Thymus (tissue), 11 donors: ENCODE results near the gene HMGA1. TPM values are rescaled to one million over a fixed set of nuclear protein-coding genes. Genes with fewer than 3 reads are reported as not detected.
A peak's percentile ranks its signal among the peaks of the same experiment; 100 is the strongest.

Source experiments
- DNase-seq, 9 donors: peaks; one replicate each; pipeline ENCODE4 v3.0.0-alpha.2; 2013; ENCODE audit warnings: low spot score in 9 of 9, low read depth in 6 of 9, missing footprints in 1 of 9
- H3K27ac ChIP-seq, 2 donors: one replicate each; pipeline ENCODE4 v1.5.1; 2013; ENCODE audit warnings: control low read depth in 1 of 2, low read depth in 1 of 2, low read length in 1 of 2, mild to moderate bottlenecking in 1 of 2, moderate library complexity in 1 of 2
- H3K27me3 ChIP-seq, 2 donors: one replicate each; pipeline ENCODE4 v1.5.1; 2013; ENCODE audit warnings: low read length in 1 of 2; ENCODE audit not compliant: control insufficient read depth in 2 of 2, insufficient read depth in 1 of 2
- H3K36me3 ChIP-seq, 2 donors: one replicate each; pipeline ENCODE4 v1.5.1; 2013; ENCODE audit warnings: low read length in 1 of 2, mild to moderate bottlenecking in 1 of 2, moderate library complexity in 1 of 2; ENCODE audit not compliant: control insufficient read depth in 2 of 2, insufficient read depth in 2 of 2
- H3K4me1 ChIP-seq, 2 donors: one replicate each; pipeline ENCODE4 v1.5.1; 2013; ENCODE audit warnings: low read length in 2 of 2; ENCODE audit not compliant: control insufficient read depth in 2 of 2, insufficient read depth in 2 of 2
- H3K4me3 ChIP-seq, 2 donors: one replicate each; pipeline ENCODE4 v1.5.1; 2013; ENCODE audit warnings: low read length in 2 of 2, control low read depth in 1 of 2, mild to moderate bottlenecking in 1 of 2
- H3K9me3 ChIP-seq, 2 donors: one replicate each; pipeline ENCODE4 v1.5.1; 2013; ENCODE audit warnings: low read length in 1 of 2, mild to moderate bottlenecking in 1 of 2; ENCODE audit not compliant: control insufficient read depth in 2 of 2, insufficient read depth in 1 of 2
- WGBS: extraction: QIAGEN DNeasy Blood & Tissue Kit; methylation state at CpG from one replicate; pipeline ENCODE4 v1.1.7; 2013; 5-methylcytosine and 5-hydroxymethylcytosine counted together
- polyA plus RNA-seq: library from polyadenylated mRNA; stranded (reverse); fragments of 200-250 nt; gene quantifications from one replicate; pipeline ENCODE4 v1.2.3, GENCODE V29; 2013
- total RNA-seq: library from RNA; stranded (reverse); fragments of 120-200 nt; gene quantifications from one replicate; pipeline ENCODE4 v1.2.4, GENCODE V29; 2013
- donor health status: healthy.

HMGA1 gene
- total and polyA plus RNA-seq, 2 donors, result 55.5 to 199 TPM

DNA sequence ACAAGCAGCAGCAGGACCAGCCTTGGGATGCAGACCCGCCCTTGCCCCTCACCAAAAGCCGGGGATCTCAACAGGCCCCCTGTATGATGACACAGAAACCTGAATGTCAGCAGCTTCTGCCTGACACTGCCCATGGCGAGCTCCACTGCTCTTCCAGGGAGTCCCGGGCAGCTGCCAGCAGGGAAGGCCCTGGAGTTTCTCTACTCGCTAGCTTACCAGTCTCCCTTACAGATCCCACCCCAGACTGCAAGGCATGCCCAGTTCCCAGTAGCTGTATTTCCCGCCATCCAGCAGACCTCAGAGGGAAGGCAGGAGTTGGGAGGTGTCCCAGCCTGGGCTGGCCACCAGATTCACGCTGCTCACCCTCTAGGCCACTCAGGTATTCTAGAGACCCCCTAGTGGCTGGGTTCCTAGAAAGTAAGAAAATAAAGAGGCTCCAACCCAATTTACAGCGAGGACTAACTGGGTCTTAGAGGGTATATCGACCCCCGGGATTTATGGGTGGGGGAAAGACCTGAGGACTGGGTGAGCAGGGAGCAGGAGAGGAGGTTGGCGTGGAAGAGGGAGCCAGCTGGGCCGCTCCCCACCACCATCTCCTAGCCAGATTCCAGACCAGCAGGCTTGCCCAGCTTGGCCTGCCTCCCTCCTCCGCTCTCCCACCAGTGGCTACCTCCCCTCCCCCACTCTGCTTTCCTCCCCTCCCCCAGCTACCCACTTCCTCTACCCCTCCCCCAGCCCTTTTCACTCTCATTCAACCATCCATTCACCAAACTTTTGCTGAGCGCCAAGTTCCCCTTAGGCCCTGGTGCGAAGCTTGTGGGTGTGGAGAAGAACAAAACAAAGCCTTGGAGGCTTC, 9.7 kb upstream of the HMGA1 start:
- DNase-seq, result peak in 4 of 9 donors; percentile 37 to 71 (median 44)
- peaks cover 0 to 3% of the 10 kb centered on the region in 2 donors for H3K9me3 ChIP-seq
- WGBS, result 92% methylated on average over 15 of the region's 15 CpGs
- peaks cover 27 to 40% of the 10 kb centered on the region in 2 donors for H3K4me1 ChIP-seq
- H3K4me3 ChIP-seq, result no peak overlapping the region
- H3K36me3 ChIP-seq, result no peaks in the 10 kb centered on the region
- H3K27me3 ChIP-seq, result no peaks in the 10 kb centered on the region
- H3K27ac ChIP-seq, result no peak overlapping the region

DNA sequence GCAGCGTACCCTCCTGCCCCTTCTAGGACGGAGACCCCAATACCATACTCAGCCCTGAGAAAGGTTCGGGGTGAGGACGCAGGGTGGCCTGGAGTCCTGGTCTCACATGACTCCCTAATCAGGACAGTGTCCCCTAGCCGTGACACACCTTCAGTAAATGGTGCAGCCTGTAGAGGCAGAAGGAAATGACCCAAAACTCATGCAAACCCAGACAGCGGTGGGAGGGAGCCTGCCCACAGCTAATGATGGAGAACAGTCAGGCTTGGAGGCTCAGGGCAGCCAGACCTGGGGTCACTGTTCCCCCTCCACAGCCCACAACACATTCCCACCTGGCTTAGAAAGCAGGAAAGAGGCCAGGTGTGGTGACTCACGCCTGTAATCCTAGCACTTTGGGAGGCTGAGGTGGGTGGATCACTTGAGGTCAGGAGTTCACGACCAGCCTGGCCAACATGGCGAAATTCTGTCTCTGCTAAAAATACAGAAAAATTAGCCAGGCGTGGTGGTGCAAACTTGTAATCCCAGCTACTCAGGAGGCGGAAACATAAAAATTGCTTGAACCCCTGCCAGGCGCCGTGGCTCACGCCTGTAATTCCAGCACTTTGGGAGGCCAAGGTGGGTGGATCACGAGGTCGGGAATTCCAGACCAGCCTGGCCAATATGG, 8.8 kb upstream of the HMGA1 start:
- Histone ChIP-seq H3K9me3 (peaks cover 0 to 3% of the 10 kb centered on the region in 2 donors), H3K27me3 (no peaks in the 10 kb centered on the region), H3K36me3 (no peaks in the 10 kb centered on the region), H3K27ac (peak overlapping the region in 1 of 2 donors; percentile 40), H3K4me1 (peaks cover 27 to 40% of the 10 kb centered on the region in 2 donors), H3K4me3 (no peak overlapping the region)
- DNase-seq, result no peak
- WGBS, result 95% methylated on average over 16 of the region's 16 CpGs

GRCh38 chr6:34229877-34230276, 6.8 kb upstream of the HMGA1 start:
- Histone ChIP-seq H3K27ac (no peak overlapping the region), H3K36me3 (no peaks in the 10 kb centered on the region), H3K4me3 (no peak overlapping the region), H3K27me3 (no peaks in the 10 kb centered on the region), H3K4me1 (peaks cover 16 to 30% of the 10 kb centered on the region in 2 donors), H3K9me3 (peaks cover 0 to 3% of the 10 kb centered on the region in 2 donors)
- over 99% methylated on average over 8 of the region's 8 CpGs for WGBS
- no peak for DNase-seq

DNA sequence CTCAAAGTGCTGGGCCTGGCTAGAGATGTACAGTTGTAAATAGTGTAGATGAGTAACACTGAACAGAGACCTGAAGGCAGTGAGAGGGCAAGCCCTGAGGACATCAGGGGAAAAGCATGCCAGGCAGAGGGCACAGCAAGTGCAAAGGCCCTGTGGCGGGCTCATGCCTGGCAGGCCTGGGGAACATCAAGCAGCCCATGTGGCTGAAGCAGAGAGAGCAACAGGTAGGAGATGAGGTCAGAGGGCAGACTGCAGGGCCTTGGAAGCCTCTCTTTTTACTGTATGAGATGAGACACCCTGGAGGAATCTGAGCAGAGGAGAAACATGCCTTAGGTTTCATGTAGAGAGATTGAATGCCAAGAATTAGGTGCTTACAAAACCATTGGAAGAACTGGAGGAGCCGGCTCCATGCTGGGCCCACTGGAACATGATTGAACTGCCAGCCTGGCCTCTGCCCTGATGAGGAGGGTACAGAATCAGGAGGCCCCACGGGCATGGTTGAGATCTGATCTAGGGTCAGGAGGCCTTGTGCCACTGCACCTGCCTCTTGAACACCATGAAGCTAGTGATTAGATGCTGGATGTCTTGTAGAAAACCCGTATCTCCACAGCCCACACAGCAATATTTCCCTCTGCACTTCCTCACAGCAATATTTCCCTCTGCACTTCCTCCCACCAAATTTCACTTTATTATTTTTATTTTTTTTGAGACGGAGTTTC, 5.9 kb upstream of the HMGA1 start:
- DNase-seq, result no peak
- 87% methylated on average over 5 of the region's 5 CpGs for WGBS
- Histone ChIP-seq H3K4me3 (no peak overlapping the region), H3K36me3 (no peaks in the 10 kb centered on the region), H3K27ac (no peak overlapping the region), H3K9me3 (peaks cover 0 to 3% of the 10 kb centered on the region in 2 donors), H3K27me3 (no peaks in the 10 kb centered on the region), H3K4me1 (peaks cover 16 to 36% of the 10 kb centered on the region in 2 donors)

DNA sequence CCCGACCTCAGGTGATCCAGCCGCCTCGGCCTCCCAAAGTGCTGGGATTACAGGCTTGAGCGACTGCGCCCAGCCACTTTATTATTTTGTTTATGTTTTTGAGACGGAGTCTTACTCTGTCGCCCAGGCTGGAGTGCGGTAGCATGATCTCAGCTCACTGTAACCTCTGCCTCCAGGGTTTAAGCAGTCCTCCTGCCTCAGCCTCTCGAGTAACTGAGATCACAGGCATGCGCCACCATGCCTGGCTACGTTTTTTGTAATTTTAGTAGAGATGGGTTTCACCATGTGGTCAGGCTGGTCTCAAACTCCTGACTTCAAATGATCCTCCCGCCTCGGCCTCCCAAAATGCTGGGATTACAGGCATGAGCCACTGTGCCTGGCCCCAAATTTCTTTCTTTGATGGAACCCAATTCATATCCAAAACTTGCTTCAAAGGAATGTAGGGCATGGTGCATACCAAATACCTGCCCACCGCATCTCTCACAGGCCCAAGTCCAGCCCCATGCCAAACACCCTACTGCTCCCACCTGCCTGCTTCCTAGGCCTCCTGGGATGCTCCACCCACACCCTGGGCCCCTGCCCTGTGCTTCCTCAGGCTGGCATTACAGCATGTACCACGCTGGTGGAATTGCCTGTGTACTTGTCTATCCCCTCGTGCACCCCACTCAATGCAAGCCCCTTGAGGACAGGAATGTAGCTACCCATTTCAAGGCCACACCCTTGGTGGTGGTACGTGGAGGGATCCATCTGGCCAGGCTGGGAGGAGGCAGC, 4.9 kb upstream of the HMGA1 start:
- Histone ChIP-seq H3K27me3 (no peaks in the 10 kb centered on the region), H3K36me3 (no peaks in the 10 kb centered on the region), H3K4me1 (peaks cover 13 to 37% of the 10 kb centered on the region in 2 donors), H3K27ac (no peak overlapping the region), H3K4me3 (no peak overlapping the region), H3K9me3 (peaks cover 0 to 3% of the 10 kb centered on the region in 2 donors)
- DNase-seq, result no peak
- WGBS, result 97% methylated on average over 17 of the region's 17 CpGs

DNA sequence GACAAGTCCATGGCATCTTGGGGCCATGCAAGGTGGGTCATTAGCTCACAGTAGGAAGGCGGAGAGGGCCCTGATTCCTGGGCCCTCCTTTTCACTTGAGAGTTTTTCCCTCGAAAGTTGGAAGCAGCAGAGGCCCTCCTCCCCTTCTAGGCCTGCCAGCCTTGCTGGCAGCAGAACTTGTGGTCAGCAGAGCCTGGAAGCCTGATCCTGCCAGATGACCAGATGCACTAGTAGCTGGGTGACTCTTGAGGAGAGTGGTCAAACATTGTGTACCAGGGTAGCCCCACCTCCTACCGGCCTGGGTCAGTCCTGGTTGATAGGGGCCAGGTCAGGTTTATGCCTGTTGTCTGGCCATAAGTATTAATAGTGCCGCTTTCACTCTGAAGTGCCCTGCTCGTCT, 3.8 kb upstream of the HMGA1 start:
- 97% methylated on average over 5 of the region's 5 CpGs for WGBS
- Histone ChIP-seq H3K36me3 (no peaks in the 10 kb centered on the region), H3K4me1 (peaks cover 2 to 25% of the 10 kb centered on the region in 2 donors), H3K27me3 (no peaks in the 10 kb centered on the region), H3K27ac (no peak overlapping the region), H3K9me3 (peaks cover 0 to 3% of the 10 kb centered on the region in 2 donors), H3K4me3 (no peak overlapping the region)
- no peak for DNase-seq

- H3K36me3 ChIP-seq, result peaks cover 0 to 2% of the 10 kb centered on the region in 2 donors
- peaks cover 0 to 3% of the 10 kb centered on the region in 2 donors for H3K9me3 ChIP-seq
- no peak overlapping the region for H3K4me3 ChIP-seq
- DNase-seq, result no peak
- no peak overlapping the region for H3K27ac ChIP-seq
- no peaks in the 10 kb centered on the region for H3K27me3 ChIP-seq
- 98% methylated on average over 7 of the region's 7 CpGs for WGBS
- H3K4me1 ChIP-seq, result peaks cover 8 to 28% of the 10 kb centered on the region in 2 donors
Observed at GRCh38 chr6:34233867-34234266, 2.8 kb upstream of the HMGA1 start.

DNA sequence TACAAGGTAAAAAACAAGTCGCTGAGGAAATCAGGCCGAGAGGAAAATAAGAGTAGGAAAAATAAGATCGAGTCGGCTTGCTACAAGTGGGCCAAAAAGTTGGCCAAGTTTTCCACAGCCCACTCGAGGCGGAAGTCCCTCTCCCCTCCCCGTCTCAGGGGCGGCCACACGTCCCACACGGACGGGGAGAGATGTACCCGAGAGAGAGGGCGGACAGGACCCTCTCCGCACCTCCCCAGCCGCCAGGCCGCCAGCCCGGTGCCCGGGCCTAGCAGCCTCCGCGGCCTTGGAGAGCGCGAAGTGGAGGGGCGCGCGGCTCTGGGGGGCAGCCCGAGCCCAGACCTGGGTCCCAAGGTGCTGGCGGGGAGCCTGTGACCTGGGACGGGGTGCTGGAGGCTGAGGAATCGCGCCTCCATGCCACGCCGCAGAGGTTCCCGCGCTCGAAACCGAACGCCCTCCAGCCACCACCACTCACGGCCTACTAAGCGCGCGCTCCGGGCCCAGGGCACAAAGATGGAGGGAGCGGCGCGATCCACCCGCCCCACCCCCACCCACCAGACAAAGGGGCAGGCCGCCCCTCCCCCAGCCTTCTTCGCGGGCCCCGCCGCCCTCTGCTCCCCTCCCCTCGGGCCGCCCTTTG, 1.9 kb upstream of the HMGA1 start:
- peaks cover 0 to 3% of the 10 kb centered on the region in 2 donors for H3K9me3 ChIP-seq
- H3K4me3 ChIP-seq, result peak overlapping the region in 1 of 2 donors; percentile 70
- peaks cover 3 to 11% of the 10 kb centered on the region in 2 donors for H3K36me3 ChIP-seq
- no peaks in the 10 kb centered on the region for H3K27me3 ChIP-seq
- peaks cover 15 to 32% of the 10 kb centered on the region in 2 donors for H3K4me1 ChIP-seq
- DNase-seq, result peak in 2 of 9 donors; percentile 63 to 80
- WGBS, result 84% methylated on average over 53 of the region's 53 CpGs
- peak overlapping the region; percentile 12 to 94 for H3K27ac ChIP-seq
